K562 (cell line): ENCODE results near the gene SLC2A9. TPM values are rescaled to one million over a fixed set of nuclear protein-coding genes. Genes with fewer than 3 reads are reported as not detected.

Experiments used
- ATAC-seq: fragments of 200-7000 bp; cut with Tn5 transposase; 3 replicates; pipeline ENCODE4 v1.9.1; 2020; ENCODE audit warnings: moderate library complexity
- BruUV-seq: library from RNA; stranded (reverse); fragments of 400-500 nt; replicated peaks from 2 replicates; lab custom pipeline; 2021; lab: Mats Ljungman, UMichigan
- CTCF ChIA-PET: fragments of 300-600 bp; formaldehyde crosslinking; extraction: SDS; loops from one replicate; lab custom pipeline; 2021; ENCODE audit warnings: low intra/inter-chr PET ratio; lab: Yijun Ruan, JAX
- POLR2A ChIA-PET: fragments of 300-600, 350-650 bp; sonication (Branson Sonifier 250); formaldehyde crosslinking; extraction: SDS; loops from one replicate; lab custom pipeline; 2021; ENCODE audit warnings: antibody characterized with exemption, inconsistent platforms; lab: Yijun Ruan, JAX
- DNase-seq, 4 experiments: peaks; one replicate each; pipeline versions ENCODE4 v3.0.0 to v3.0.0-alpha.2; 2011 to 2018; ENCODE audit warnings: low spot score in 3 of 4, mixed read lengths in 3 of 4; ENCODE audit errors: extremely low read depth in 1 of 4
- FAIRE-seq: peaks from 2 replicates; lab custom pipeline; 2011; peaks lifted over from hg19 to GRCh38; lab: Jason Lieb, UNC
- H2AFZ ChIP-seq: 2 replicates; pipeline ENCODE4 v1.6.0; 2011; ENCODE audit warnings: low read depth, low read length, control low read depth, inconsistent platforms
- H3K27ac ChIP-seq: fragments of 200-600 bp; 3 replicates; pipeline ENCODE4 v1.8.0; 2011; ENCODE audit warnings: low read depth, mild to moderate bottlenecking, control low read depth, inconsistent platforms, low read length, moderate library complexity, mixed read lengths; ENCODE audit errors: extremely low read depth
- H3K27me3 ChIP-seq, 2 experiments: fragments of 300-600 bp in 1 of 2; 2 replicates in 1 of 2; 3 replicates in 1 of 2; pipeline versions ENCODE4 v1.6.0 to v1.8.0; 2011; ENCODE audit warnings: inconsistent platforms in 2 of 2, low read length in 2 of 2, mild to moderate bottlenecking in 1 of 2, mixed read lengths in 1 of 2, moderate library complexity in 1 of 2; ENCODE audit not compliant: control insufficient read depth in 2 of 2, insufficient read depth in 2 of 2
- H3K36me3 ChIP-seq: fragments of 300-600 bp; 3 replicates; pipeline ENCODE4 v1.8.0; 2011; ENCODE audit warnings: mild to moderate bottlenecking, low read length, inconsistent platforms; ENCODE audit not compliant: control insufficient read depth, insufficient read depth
- H3K4me1 ChIP-seq, 2 experiments: fragments of 200-600 bp in 1 of 2; replicated peaks in 1 of 2; 2 replicates in 1 of 2; 3 replicates in 1 of 2; pipeline versions ENCODE4 v1.5.1 to v1.8.0; 2011; ENCODE audit warnings: inconsistent platforms in 2 of 2, low read length in 2 of 2, mild to moderate bottlenecking in 1 of 2, mixed read lengths in 1 of 2, moderate library complexity in 1 of 2; ENCODE audit not compliant: control insufficient read depth in 2 of 2, insufficient read depth in 2 of 2
- H3K4me2 ChIP-seq: 2 replicates; pipeline ENCODE4 v1.6.1; 2011; ENCODE audit warnings: low read length, control low read depth, inconsistent platforms, mixed read lengths; ENCODE audit not compliant: insufficient read depth
- H3K4me3 ChIP-seq: fragments of 200-600 bp; sonication (generic), shearing (Covaris generic); 2 replicates; pipeline ENCODE4 v1.5.1; 2016; ENCODE audit warnings: control low read depth, inconsistent platforms
- H3K79me2 ChIP-seq: fragments of 200-600 bp; 3 replicates; pipeline ENCODE4 v1.8.0; 2011; ENCODE audit warnings: low read length, inconsistent platforms; ENCODE audit not compliant: control insufficient read depth, insufficient read depth
- H3K9ac ChIP-seq, 2 experiments: 2 replicates each; pipeline versions ENCODE4 v1.6.0 to v1.6.1; 2011; ENCODE audit warnings: low read depth in 2 of 2, low read length in 2 of 2, control low read depth in 1 of 2, inconsistent platforms in 1 of 2, mild to moderate bottlenecking in 1 of 2, mixed read lengths in 1 of 2; ENCODE audit not compliant: insufficient read depth in 1 of 2
- H3K9me1 ChIP-seq: one replicate; pipeline ENCODE4 v1.6.0; 2011; ENCODE audit warnings: inconsistent platforms, mild to moderate bottlenecking, low read length, moderate library complexity; ENCODE audit not compliant: control insufficient read depth, insufficient read depth
- H3K9me3 ChIP-seq: replicated peaks from 2 replicates; pipeline ENCODE4 v1.5.1; 2011; ENCODE audit warnings: low read depth, low read length, inconsistent platforms; ENCODE audit not compliant: control insufficient read depth, insufficient read depth
- H4K20me1 ChIP-seq: replicated peaks from 2 replicates; pipeline ENCODE4 v1.6.1; 2011; ENCODE audit warnings: low read length, inconsistent platforms, mixed read lengths; ENCODE audit not compliant: control insufficient read depth, insufficient read depth
- ASH1L ChIP-seq: fragments of 450-650 bp; IDR thresholded peaks from 2 replicates; pipeline ENCODE4 v1.6.1; 2018; ENCODE audit warnings: borderline replicate concordance, mild to moderate bottlenecking, low read depth; ENCODE audit not compliant: partially characterized antibody
- RBM14 ChIP-seq: fragments of 200-400 bp; formaldehyde crosslinking; IDR thresholded peaks from 2 replicates; pipeline ENCODE4 v1.6.1; 2018; ENCODE audit warnings: low read depth, mild to moderate bottlenecking, low read length, moderate library complexity, borderline replicate concordance; ENCODE audit not compliant: insufficient read depth
- ZNF384 ChIP-seq: IDR thresholded peaks from 2 replicates; pipeline ENCODE4 v1.6.1; 2012; ENCODE audit warnings: low read depth, low read length, improper control_type of control experiment
- ZNF77 ChIP-seq: fragments of 250-450 bp; sonication (Bioruptor Pico); IDR thresholded peaks from 2 replicates; pipeline ENCODE4 v1.5.0; 2020
- WGBS: fragments of 100-300 bp; shearing (Covaris generic); methylation state at CpG from one replicate; pipeline ENCODE4 v1.1.6; 2016; ENCODE audit warnings: low coverage, mixed read lengths; ENCODE audit not compliant: insufficient coverage; ENCODE audit errors: missing lambda C conversion rate; 5-methylcytosine and 5-hydroxymethylcytosine counted together
- in situ Hi-C: fragments of 300-500 bp; cut with MboI; formaldehyde crosslinking; loops from 4 replicates; pipeline ENCODE4 v1.15.0; 2018; ENCODE audit warnings: inconsistent platforms, mixed read lengths
- intact Hi-C: fragments of 100-400 bp; cut with micrococcal nuclease; formaldehyde crosslinking; loops from 2 replicates; pipeline ENCODE4 v1.14.2; 2022
- polyA plus RNA-seq, 8 experiments: library from polyadenylated mRNA; depleted of rRNA in 4 of 8; stranded (reverse) in 5 of 8; unstranded in 3 of 8; fragments of >200 nt; fragmentation: Nextera tagmentation in 2 of 8; fragmentation: Illumina TruSeq in 1 of 8; extraction: Ambion mirVana in 2 of 8; extraction: Trizol in 1 of 8; gene quantifications; 2 replicates each; pipeline versions ENCODE4 v1.2.1 to v1.2.3, GENCODE V29; 2011 to 2014; ENCODE audit warnings: inconsistent platforms in 1 of 8, missing spikeins in 1 of 8
- total RNA-seq, 7 experiments: library from RNA; depleted of rRNA in 6 of 7; stranded (reverse); fragments of >200 nt in 6 of 7; fragmentation: Illumina TruSeq in 2 of 7; extraction: Trizol in 2 of 7; gene quantifications; 2 replicates each; pipeline versions ENCODE4 v1.2.1 to v1.2.3, GENCODE V29; 2011 to 2021; ENCODE audit warnings: low replicate concordance in 1 of 7
- TF ChIP-seq, protein P1 (sequence below): IDR thresholded peaks from 2 replicates; pipeline ENCODE4 v1.6.1; 2014; ENCODE audit warnings: antibody characterized with exemption
- TF ChIP-seq, protein P2 (sequence below): fragments of 450-650 bp; IDR thresholded peaks from 2 replicates; pipeline ENCODE4 v1.7.0; 2016; ENCODE audit warnings: borderline replicate concordance
- TF ChIP-seq, protein P3 (sequence below): sonication (generic); formaldehyde crosslinking; IDR thresholded peaks from 2 replicates; pipeline ENCODE4 v1.8.1; 2023; ENCODE audit warnings: mild to moderate bottlenecking, missing genetic modification reagents, moderate library complexity
- TF ChIP-seq, protein P4 (sequence below): fragments of 150-350 bp; IDR thresholded peaks from 2 replicates; pipeline ENCODE4 v1.6.1; 2014; ENCODE audit warnings: low read depth, mild to moderate bottlenecking, low read length, borderline replicate concordance
- TF ChIP-seq, protein P5 (sequence below): IDR thresholded peaks from 2 replicates; pipeline ENCODE4 v1.6.1; 2011; ENCODE audit not compliant: insufficient read length; ENCODE audit errors: extremely low read depth

The SLC2A9 gene
- total and polyA plus RNA-seq, 9 of the 15 experiments (the other 6 are each of a cell fraction or from before 2014, with no cell fraction given) = 0.15 to 1.9 (median 0.76) TPM

DNA sequence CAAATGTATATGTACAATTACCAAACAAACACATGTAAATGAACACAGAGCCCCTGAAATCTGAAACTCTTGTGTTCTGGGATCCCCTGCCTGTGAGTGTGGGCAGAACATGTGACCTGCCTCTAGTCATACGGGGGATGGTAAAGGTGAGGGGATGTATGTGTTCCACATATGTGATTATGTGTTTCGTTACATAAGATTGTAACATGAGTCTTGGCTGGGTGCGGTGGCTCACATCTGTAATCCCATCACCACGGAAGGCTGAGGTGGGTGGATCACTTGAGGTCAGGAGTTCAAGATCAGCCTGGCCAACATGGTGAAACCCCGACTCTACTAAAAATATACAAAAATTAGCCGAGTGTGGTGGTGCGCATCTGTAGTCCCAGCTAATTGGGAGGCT lies 37.1 kb upstream of the SLC2A9 start:
- BruUV-seq = no TSS peak
- no peak for TF ChIP-seq ASH1L
- TF ChIP-seq RBM14 = no peak
- TF ChIP-seq ZNF384 = no peak
- TF ChIP-seq, protein P1, sequence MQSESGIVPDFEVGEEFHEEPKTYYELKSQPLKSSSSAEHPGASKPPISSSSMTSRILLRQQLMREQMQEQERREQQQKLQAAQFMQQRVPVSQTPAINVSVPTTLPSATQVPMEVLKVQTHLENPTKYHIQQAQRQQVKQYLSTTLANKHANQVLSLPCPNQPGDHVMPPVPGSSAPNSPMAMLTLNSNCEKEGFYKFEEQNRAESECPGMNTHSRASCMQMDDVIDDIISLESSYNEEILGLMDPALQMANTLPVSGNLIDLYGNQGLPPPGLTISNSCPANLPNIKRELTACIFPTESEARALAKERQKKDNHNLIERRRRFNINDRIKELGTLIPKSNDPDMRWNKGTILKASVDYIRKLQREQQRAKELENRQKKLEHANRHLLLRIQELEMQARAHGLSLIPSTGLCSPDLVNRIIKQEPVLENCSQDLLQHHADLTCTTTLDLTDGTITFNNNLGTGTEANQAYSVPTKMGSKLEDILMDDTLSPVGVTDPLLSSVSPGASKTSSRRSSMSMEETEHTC = no peak
- TF ChIP-seq, protein P2, sequence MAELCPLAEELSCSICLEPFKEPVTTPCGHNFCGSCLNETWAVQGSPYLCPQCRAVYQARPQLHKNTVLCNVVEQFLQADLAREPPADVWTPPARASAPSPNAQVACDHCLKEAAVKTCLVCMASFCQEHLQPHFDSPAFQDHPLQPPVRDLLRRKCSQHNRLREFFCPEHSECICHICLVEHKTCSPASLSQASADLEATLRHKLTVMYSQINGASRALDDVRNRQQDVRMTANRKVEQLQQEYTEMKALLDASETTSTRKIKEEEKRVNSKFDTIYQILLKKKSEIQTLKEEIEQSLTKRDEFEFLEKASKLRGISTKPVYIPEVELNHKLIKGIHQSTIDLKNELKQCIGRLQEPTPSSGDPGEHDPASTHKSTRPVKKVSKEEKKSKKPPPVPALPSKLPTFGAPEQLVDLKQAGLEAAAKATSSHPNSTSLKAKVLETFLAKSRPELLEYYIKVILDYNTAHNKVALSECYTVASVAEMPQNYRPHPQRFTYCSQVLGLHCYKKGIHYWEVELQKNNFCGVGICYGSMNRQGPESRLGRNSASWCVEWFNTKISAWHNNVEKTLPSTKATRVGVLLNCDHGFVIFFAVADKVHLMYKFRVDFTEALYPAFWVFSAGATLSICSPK = no peak
- TF ChIP-seq, protein P3, sequence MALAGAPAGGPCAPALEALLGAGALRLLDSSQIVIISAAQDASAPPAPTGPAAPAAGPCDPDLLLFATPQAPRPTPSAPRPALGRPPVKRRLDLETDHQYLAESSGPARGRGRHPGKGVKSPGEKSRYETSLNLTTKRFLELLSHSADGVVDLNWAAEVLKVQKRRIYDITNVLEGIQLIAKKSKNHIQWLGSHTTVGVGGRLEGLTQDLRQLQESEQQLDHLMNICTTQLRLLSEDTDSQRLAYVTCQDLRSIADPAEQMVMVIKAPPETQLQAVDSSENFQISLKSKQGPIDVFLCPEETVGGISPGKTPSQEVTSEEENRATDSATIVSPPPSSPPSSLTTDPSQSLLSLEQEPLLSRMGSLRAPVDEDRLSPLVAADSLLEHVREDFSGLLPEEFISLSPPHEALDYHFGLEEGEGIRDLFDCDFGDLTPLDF (CRISPR knock-in tag) = no peak
- no peak for TF ChIP-seq ZNF77
- TF ChIP-seq, protein P4, sequence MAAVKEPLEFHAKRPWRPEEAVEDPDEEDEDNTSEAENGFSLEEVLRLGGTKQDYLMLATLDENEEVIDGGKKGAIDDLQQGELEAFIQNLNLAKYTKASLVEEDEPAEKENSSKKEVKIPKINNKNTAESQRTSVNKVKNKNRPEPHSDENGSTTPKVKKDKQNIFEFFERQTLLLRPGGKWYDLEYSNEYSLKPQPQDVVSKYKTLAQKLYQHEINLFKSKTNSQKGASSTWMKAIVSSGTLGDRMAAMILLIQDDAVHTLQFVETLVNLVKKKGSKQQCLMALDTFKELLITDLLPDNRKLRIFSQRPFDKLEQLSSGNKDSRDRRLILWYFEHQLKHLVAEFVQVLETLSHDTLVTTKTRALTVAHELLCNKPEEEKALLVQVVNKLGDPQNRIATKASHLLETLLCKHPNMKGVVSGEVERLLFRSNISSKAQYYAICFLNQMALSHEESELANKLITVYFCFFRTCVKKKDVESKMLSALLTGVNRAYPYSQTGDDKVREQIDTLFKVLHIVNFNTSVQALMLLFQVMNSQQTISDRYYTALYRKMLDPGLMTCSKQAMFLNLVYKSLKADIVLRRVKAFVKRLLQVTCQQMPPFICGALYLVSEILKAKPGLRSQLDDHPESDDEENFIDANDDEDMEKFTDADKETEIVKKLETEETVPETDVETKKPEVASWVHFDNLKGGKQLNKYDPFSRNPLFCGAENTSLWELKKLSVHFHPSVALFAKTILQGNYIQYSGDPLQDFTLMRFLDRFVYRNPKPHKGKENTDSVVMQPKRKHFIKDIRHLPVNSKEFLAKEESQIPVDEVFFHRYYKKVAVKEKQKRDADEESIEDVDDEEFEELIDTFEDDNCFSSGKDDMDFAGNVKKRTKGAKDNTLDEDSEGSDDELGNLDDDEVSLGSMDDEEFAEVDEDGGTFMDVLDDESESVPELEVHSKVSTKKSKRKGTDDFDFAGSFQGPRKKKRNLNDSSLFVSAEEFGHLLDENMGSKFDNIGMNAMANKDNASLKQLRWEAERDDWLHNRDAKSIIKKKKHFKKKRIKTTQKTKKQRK = no peak
- TF ChIP-seq, protein P5, sequence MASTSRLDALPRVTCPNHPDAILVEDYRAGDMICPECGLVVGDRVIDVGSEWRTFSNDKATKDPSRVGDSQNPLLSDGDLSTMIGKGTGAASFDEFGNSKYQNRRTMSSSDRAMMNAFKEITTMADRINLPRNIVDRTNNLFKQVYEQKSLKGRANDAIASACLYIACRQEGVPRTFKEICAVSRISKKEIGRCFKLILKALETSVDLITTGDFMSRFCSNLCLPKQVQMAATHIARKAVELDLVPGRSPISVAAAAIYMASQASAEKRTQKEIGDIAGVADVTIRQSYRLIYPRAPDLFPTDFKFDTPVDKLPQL = no peak
- Histone ChIP-seq H3K27me3 (peaks cover 8 to 29% of the 10 kb centered on the region in 2 experiments), H3K27ac (no peak overlapping the region), H3K9me3 (no peaks in the 10 kb centered on the region), H3K9me1 (no peaks in the 10 kb centered on the region), H3K4me3 (no peak overlapping the region), H3K4me1 (no peaks in the 10 kb centered on the region), H3K36me3 (no peaks in the 10 kb centered on the region), H3K4me2 (no peak overlapping the region), H3K79me2 (no peaks in the 10 kb centered on the region), H3K9ac (no peak overlapping the region), H4K20me1 (no peaks in the 10 kb centered on the region), H2AFZ (no peak overlapping the region)
- ChIA-PET CTCF (no interaction called here), POLR2A (no interaction called here)
- no peak for FAIRE-seq
- in situ Hi-C loops (no loop called here), intact Hi-C loops (no loop called here)
- no peak for ATAC-seq
- DNase-seq = no peak
- WGBS = 0% methylated on average over 7 of the region's 7 CpGs
